Measurements from ENCODE around the gene ARTN.

The ARTN gene, protein sequence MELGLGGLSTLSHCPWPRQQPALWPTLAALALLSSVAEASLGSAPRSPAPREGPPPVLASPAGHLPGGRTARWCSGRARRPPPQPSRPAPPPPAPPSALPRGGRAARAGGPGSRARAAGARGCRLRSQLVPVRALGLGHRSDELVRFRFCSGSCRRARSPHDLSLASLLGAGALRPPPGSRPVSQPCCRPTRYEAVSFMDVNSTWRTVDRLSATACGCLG

DNA sequence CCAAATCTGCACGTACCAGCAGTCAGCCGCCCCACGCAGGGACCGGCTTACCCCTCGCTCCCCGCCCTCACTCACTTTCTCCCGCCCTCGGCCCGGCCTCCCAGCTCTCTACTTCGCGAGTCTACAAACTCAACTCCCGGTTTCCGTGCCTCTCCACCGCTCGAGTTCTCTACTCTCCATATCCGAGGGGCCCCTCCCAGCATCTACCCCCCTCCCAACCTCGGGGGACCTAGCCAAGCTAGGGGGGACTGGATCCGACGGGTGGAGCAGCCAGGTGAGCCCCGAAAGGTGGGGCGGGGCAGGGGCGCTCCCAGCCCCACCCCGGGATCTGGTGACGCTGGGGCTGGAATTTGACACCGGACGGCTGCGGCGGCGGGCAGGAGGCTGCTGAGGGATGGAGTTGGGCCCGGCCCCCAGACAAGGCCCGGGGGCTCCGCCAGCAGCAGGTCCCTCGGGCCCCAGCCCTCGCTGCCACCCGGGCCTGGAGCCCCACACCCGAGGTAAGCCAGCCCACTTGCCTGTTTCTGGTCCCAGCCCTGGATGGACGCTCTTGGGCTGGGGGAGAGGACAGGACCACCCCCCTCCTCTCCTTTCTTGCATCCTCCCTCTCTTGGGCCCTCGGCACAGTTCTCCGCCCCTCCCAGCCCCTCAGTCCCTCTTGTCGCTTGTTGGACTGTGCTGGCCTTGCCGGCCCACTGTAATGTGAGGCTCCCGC is at the start of gene ARTN:
TSS of gene ARTN (plus strand) at position 416 of the 715 bp plus-strand sequence. CDS start 1,856 bp downstream, outside the sequence.
- no peak for DNase-seq

DNA sequence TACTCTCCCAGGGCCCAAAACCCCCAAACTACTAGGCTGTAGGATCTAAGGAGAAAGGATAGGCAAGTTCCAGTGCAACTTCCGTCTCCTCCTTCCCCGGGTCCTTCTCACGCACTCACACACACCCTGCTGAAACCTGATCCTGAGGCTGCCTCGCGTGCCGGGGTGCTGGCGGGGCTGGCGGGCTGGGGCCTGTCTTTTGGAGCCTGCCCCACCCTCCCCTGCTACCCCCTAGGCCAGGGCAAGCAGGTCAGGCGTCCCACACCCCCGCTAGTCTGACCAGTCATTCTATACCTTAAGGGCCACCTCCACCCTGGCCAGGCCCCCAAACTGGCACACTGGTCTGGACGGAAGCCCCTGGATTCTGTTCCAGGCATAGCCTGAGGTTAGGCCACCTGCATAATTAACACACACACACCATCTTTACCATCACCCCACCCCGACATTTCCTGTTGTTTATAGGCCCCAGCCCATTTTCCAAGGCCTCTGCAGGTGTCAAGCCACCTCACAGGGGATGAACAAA is 48.3 kb upstream of the ARTN start:
- DNase-seq: no peak

DNA sequence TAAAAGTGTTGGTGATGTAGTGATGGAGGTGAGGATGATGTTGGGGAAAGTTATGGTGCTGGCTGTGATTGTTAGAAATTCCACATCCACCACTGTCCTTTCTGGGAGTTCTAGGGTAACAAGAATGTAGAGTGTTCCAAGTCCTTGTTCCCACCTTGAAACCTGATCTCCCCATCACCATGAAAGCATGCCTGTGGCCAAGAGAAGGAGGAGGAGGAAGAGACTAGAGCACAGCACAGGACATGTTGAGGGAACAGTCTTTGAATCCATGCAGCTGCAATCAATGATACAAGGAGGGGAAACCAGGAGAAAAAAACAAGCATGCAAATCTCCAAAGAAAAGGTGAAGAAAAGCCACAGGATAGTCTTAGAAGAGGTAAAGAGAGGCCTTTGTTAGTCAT is 45.9 kb upstream of the ARTN start:
- DNase-seq: no peak

DNA sequence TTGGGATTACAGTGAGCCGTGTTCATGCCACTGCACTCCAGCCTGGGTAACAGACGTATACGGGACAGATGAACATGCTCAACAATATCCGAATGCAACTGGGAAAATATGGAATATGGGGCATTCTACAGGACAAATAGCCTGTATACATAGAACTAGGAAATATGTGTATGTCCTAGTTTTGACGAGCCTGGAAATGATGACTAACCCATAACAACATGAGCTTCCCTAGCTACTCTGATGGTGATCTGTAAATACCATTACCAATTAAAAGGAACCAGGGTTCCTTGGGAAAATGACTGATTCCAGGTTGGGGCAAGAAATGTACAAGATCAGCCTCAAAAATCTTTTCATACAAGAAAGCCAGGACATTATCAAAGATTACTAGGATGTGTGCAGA is 42.8 kb upstream of the ARTN start:
- DNase-seq: no peak

DNA sequence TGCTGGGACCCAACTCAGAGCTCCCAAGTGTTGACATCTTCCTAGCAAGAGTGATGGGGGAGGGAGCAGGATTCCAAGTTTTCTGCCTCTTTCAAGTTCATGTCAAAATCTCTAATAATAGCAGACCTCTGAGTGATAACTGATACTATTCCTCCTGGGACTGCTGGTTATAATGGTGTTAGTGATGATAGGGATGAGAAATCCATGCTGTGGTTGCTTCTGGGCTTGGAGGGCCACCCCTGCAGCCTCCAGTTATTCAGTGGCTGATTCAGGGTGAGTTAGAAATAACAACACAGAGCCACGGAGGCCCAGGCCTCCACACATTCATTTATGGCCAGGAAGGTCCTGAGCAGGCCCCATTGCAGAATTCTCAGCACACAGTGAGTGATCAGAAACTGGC is 40.6 kb upstream of the ARTN start:
- no peak for DNase-seq

DNA sequence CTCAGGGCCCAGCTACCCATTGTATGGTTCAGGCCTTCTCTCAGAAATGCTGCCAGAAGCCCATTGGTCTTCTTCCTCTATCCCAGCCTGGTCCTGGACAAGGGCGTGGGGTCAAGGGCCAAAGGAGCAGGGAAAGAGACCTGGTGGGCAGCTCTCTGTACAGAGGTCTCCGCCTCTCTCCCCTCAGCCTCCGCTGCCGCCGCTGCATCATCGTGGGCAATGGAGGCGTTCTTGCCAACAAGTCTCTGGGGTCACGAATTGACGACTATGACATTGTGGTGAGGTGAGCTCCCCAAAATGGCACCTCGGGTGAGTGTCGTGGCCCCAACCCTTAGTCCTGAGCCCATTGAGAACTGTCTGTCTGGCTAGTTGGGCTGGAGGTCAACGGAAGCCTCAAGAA is 34.6 kb upstream of the ARTN start:
- DNase-seq: no peak

DNA sequence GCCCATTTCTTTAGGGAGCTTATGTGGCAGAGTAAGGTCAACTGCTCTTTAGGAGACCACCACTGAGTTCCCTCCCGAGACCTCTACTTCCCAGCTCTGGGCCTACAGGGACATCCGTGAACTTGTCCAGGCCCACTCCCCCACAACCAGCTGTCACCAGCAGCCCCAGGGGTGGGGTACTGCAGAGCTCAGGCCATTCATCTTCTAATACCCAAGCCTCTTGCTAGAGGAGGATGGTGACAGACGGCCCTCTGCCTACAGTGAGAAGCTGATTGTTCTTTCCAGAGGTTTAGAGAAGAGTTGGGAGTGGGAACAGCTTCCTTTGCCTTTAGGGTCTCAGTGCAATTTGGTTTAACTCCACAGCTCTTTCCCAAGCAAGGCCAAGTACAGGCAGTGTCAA is 33.2 kb upstream of the ARTN start:
- DNase-seq: no peak

DNA sequence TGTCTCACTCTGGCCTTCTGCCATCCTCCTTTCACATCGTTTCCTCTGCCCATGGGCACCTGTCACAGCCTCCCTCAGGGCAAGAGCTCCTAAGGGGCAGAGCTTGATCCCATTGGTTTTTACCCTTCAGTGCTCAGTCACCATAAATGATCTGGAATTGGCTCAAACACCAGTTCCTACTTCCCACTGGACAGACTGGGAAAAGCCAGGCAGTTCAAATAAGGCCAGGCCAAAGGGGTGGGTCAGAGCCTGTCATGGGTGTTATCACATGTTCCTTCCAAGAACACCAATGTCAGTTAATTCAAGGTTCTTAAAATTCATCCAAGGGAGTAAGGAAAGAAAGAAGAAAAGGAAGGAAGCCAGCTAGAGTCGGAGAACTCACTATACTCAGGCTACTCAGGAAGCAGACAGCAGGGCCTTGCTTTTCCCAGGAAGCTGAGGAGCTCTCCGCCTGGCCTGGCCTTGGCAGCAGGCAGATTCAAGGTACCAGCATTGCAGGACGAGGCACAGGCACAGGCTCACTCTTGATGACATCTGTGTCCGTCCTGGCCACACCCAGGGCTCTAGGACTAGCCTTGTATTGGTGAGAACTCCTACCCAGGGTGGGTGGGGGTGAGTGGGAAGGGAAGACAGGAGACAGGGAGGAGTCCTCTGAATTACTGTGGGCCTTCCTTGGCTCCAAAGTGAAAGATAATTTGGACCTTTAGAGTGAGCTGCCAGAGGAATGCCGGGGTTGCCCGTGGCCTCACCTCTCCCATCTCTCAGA is 32.2 kb upstream of the ARTN start:
- no peak for DNase-seq

DNA sequence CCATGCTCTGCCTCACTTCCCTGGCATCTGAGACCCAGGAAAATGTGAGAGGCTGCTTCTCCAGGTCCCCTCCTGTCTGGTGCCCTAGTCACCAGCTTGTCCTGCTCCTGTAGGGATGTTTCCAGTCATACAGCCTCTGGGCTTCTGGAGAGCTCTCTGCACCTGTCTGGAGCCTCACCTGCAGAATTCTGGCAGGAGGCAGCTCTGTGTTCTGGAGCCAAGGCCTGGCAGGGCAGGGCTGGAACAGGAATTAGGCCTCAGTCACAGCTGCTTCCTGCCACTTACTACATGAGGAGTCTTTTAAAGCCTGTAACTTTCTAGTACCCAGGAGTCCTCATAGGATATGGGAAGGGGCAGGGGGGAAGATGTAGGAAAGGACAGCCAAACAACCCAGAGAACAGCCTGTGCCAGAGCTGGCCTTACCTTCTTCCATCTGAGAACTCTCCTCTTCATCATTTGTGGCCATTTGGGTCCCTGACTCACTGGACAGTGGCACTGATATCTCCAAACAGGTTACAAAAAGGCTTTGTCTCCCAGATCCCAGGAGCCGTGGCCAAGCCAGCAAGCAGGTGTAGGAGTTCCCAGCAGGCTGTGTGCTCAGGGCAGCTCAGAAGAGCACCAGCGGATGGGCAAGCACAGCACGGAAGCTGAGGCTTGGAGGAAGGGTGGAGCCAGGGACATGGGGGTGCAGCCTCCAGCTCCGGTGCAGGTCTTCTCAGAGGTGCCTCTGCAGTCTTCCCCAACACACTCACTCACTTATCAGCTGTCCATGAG is 31.4 kb upstream of the ARTN start:
- no peak for DNase-seq

DNA sequence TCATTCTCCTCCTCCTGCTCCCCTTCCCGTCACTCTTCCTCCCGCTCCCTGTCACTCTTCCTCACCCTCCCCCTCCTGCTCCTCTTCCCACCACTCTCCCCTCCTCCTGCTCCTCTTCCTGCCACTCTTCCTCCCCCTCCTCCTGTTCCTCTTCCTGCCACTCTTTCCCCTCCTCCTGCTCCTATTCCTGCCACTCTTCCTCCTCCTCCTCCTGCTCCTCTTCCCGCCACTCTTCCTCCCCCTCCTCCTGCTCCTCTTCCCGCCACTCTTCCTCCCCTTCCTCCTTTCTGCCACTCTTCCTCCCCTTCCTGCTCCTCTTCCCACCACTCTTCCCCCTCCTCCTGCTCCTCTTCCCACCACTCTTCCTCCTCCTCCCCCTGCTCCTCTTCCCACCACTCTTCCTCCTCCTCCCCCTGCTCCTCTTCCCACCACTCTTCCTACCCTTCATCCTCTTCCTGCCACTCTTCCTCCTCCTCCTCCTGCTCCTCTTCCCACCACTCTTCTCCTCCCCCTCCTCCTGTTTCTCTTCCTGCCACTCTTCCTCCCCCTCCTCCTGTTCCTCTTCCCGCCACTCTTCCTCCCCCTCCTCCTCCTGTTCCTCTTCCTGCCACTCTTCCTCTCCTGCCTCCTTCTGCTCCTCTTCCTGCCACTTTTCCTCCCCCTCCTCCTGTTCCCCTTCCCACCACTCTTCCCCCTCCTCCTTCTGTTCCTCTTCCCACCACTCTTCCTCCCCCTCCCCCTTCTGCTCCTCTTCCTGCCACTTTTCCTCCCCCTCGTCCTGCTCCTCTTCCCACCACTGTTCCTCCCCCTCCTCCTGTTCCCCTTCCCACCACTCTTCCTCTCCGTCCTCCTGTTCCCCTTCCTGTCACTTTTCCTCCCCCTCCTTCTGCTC is 28.7 kb upstream of the ARTN start:
- DNase-seq: no peak

DNA sequence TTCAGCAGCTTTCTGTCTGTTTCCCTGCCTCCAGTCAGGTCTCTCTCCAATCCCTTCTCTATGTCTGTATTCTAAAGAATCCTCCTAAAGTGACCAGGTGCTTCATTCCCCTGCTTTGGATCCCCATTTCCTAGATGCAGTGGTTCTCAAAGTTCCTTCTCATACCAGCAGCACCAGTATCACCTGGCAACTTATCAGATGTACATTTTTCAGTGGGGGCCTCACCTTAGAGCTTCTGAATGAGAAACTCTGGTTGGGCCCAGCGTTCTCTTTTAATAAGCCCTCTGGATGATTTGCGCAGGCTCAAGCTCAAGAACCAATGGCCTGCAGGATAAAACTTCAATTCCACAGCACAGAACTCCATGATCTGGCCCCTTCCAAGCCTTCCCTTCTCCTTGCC is 25.4 kb upstream of the ARTN start:
- DNase-seq: no peak

DNA sequence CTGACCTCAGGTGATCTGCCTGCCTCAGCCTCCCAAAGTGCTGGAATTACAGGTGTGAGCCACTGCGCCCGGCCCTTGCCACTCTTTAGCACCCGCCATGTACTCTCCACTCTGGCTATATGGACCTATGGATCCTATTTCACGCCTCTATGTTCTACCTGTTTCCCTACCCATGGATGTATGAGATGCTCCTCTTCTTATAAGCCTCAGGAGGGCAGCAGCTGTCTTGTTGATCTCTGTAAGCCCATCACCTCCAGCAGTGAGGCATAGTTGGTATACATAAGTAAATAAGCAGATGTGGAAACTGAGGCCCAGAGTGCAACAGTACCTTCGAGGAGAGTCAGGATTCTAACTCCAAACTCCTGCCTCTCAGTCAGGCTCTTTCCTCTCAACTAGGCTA is 24.7 kb upstream of the ARTN start:
- DNase-seq: no peak

DNA sequence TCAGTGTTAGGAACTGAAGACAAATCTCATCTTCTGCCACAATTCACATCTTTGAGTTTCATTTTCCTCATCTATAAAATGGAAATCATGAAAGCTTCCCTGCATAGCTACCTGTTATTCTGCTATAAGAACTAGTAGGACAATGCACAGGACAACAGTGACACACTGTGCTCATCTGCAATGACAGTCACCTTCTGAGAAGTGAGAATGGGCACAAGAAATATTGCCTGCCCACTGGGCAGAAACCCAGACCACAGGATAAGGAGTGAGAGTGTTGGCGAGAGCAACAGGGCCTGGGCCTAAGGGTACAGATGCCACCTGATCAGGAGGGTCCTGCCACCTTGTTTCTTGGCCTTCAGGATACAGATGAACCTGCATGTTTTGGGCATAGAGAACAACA is 23.3 kb upstream of the ARTN start:
- DNase-seq: no peak

DNA sequence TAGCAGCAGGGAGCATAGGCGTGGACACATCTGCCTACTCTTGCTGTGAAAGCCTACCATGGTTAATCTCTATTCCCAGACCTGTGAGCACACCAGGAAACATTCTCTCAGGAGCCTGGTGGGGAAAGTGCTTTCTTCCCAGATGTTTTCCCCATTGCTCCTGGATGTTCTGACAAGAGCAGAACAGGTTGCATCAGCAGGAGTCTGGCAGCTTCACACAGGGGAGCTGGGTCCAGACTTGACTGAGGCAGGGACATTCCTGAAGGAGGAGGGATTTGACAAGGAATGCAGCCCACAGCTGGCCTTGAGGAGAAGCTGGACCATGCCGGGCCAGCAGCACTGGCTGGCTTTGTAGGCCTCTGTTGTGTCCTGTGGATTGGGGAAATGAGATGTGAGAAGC is 21.0 kb upstream of the ARTN start:
- no peak for DNase-seq

DNA sequence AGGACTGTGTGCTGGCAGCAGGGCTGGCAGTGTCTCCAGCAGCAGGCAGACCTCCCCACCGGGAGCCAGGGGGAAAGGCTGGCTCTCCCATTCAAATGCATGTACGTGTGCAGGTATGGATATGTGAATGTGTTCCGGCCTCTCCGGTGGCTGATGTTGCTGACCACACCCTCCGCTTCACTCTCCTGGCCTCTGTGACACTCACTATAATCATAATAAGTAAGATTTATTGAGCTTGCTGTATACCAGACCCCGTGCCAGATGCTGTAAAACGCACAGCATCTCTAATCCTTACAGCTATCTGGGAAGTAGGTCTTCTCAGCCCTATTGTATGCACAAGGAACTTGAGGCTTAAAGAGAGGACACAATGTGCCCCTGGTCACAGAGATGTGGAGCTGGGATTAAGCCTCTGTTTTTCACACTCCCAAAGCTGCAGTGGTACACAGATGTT is 20.5 kb upstream of the ARTN start:
- DNase-seq: no peak

DNA sequence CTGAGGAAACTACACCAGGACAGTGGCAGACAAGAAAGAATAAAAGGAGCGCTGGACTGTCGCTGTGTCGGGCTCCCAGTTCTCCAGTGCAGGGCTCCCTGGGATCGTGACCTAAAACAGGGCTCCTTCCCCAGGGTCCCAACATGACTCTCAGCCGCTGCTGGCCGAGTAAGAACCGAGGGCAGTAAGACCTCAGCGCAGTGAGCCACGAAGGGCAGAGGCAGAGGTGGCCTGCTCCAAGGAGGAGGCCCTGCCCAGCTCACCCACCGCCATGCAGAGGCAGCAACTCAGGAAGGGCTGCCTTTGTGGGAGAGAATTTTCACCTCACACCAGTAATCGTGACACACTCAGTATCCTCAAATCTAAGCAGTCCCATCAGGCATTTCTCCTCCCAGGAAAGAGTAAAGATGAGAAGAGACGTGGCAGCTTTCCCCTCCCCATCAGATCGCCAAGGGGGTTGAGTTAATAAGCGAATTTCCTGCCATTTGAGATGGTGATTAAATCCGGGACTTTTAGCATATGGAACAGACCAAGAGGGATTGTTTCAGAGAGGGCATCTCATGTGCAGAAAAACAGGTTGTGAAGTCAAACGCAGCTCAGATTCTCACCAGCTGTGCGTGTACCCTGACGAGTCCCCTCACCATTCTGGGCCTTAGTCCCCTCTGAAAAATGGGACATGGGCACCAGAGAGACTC is 19.8 kb upstream of the ARTN start:
- no peak for DNase-seq

DNA sequence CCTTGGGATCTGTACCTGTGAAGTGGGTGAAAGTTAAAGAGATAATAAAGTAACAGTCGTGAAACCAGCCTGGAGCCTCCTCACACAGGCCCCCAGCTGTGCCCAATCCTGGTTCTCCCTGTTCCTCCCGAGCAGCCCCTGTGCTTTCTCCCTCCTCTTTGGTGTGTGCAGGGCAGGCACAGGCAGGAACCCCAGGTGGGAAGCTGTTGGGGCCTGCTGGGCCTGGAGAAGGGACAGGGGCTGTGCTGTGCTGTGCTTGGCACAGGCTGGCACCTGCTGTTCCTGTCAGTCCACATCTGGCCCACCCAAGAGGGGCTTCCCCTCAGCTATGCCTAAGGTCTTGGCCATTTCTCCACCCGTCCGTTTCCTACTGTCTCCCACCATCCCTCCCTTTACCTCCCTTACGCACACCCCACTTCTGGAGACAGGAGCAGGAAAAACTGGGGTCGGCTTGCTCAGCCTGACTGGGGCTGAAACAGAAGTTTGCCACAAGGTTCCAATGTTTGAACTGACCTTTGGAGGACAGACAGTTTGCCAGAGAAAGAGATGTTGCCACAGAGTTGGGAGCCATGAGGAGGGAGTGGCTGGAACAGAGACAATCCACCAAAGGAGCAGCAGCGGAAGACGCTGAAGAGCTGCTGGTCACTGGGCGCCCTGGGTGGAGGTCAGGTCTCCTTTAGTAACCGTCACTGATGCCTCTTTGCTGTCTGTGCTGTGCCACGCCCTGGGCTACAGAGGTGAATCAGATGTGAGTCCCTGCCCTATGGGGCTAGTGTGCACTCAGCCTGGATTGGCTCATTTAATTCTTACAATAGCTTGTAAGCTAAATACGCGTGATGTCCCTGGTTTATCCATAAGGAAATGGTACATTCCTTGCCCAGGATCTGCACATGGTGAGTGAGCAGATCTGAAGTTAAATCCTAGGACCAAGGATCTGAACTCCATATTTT is 18.8 kb upstream of the ARTN start:
- no peak for DNase-seq

DNA sequence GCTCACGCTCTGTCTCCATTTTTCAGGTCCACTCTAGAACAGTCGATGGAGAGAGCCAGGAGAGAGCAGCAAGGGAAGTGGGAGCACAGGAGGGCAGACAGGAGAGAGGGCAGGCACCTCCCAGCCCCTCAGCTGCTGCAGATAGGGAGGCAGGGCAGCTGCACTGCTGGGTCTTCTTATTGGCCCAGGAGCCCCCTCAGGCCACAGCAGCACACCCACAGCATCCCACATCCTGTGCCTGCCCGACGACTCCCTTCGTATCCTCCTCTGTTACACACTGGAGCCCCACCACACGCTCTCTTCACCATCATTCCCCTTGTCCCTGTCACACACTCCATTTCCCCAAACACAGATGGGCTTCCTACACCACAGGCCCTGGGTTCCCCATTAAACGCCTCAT is 13.7 kb upstream of the ARTN start:
- no peak for DNase-seq

DNA sequence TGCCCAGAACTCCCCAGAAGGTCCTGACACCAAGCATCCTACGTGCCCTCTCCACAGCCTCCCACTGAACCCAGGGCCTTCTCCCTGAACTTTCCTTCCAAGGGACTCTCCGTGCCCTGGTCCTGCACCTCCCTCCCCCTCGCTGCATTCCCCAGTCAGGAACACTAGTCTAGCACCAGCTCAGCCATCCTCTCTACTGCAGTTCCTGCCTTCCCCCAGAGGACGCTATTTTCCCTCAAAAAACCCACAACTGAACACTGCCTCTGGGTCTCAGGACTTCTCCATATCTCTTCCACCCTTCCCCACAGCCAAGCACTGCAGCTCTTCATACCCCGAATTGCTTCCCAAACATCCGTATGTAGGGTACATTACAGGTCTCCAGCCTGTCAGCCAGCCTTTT is 12.6 kb upstream of the ARTN start:
- no peak for DNase-seq

DNA sequence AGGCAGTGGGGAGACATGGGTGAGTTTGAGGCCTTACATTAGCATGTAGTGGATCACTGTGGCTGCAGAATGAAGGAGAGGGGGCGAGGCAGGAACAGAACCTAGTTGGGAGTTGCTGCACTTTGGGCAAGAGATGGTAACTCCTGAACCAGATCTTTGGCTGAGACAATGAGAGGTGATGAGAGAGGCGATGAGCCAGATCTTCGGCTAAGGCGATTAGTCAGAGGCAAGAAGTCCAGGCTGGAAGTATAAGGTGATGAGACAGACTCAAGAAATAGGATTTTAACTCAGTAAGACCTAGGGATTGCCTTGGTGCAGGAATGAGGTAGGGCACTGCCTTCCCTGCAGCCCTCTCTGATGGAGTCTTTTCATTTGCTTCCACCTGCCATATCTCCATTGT is 9.1 kb upstream of the ARTN start:
- DNase-seq: no peak
